H7 (cell line): ENCODE data around the gene UROS. TPM values are rescaled to one million over a fixed set of nuclear protein-coding genes. Genes with fewer than 3 reads are reported as not detected.

Experiments used
- DNase-seq: peaks from one replicate; pipeline ENCODE4 v3.0.0; 2012
- H3K27me3 ChIP-seq: 2 replicates; pipeline ENCODE4 v1.6.0; 2011; ENCODE audit warnings: mild to moderate bottlenecking, low read length; ENCODE audit not compliant: control insufficient read depth, insufficient read depth
- H3K36me3 ChIP-seq: replicated peaks from 2 replicates; pipeline ENCODE4 v1.5.1; 2011; ENCODE audit warnings: low read length; ENCODE audit not compliant: control insufficient read depth, insufficient read depth
- H3K4me3 ChIP-seq: 2 replicates; pipeline ENCODE4 v1.5.1; 2011; ENCODE audit warnings: low read depth, mild to moderate bottlenecking, control low read depth, low read length, moderate library complexity; ENCODE audit not compliant: insufficient read depth
- total RNA-seq: library from RNA; depleted of rRNA; stranded (reverse); fragments of >200 nt; shearing (Covaris generic); gene quantifications from 2 replicates; pipeline ENCODE4 v1.2.3, GENCODE V29; 2014; rRNA removed

UROS gene
- 35.6 and 45.3 TPM in 2 replicates for total RNA-seq

GRCh38 chr10:125822878-125823662 is at the start of gene UROS, which contains the start of gene BCCIP:
Gene UROS (minus strand): TSS chr10:125823258. CDS start chr10:125816499, 6,759 bp downstream.
Gene BCCIP (plus strand): TSS chr10:125823546. CDS start chr10:125823558, 12 bp downstream.
- H3K4me3 ChIP-seq, result peak within 1 kb of the TSS; percentile 95
- DNase-seq, result peak; percentile 96
- H3K36me3 ChIP-seq, result peaks cover 8% of the 10 kb centered on the region
- no peaks in the 10 kb centered on the region for H3K27me3 ChIP-seq

DNA sequence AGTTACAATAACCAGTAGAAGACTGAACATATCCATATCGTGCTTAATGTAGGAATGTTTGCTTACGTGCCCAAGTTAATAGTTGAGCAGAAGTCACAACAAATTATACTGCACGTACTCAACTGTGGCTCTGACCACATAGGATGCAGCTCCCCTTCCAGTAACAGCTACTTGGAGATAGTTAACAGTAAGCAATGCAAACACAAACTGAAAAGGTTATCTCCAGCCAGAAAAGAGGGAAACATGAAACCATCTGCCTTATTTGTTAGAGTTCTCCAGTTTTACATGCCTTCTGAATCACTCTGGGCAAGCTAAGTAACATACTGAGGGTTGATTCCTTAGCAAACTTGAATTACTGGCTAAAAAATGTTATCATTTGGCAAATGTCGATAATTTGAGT is 48.3 kb upstream of the UROS start:
- Histone ChIP-seq H3K36me3 (peaks cover 8% of the 10 kb centered on the region), H3K4me3 (no peak overlapping the region), H3K27me3 (no peaks in the 10 kb centered on the region)
- no peak for DNase-seq

GRCh38 chr10:125868372-125868975 is 45.4 kb upstream of the UROS start:
- DNase-seq, result peak; percentile 50
- H3K4me3 ChIP-seq, result no peak overlapping the region
- H3K36me3 ChIP-seq, result peaks cover 9% of the 10 kb centered on the region
- H3K27me3 ChIP-seq, result no peaks in the 10 kb centered on the region

- Histone ChIP-seq H3K4me3 (no peak overlapping the region), H3K27me3 (no peaks in the 10 kb centered on the region), H3K36me3 (peaks cover 9% of the 10 kb centered on the region)
- no peak for DNase-seq
Observed at GRCh38 chr10:125866421-125867029, 43.5 kb upstream of the UROS start.

GRCh38 chr10:125865120-125865519 is 42.1 kb upstream of the UROS start:
- Histone ChIP-seq H3K36me3 (peaks cover 9% of the 10 kb centered on the region), H3K4me3 (no peak overlapping the region), H3K27me3 (no peaks in the 10 kb centered on the region)
- no peak for DNase-seq

- no peak for DNase-seq
- Histone ChIP-seq H3K36me3 (peaks cover 5% of the 10 kb centered on the region), H3K27me3 (no peaks in the 10 kb centered on the region), H3K4me3 (no peak overlapping the region)
Observed at GRCh38 chr10:125859128-125859817, 36.2 kb upstream of the UROS start.

- Histone ChIP-seq H3K36me3 (peaks cover 3% of the 10 kb centered on the region), H3K27me3 (no peaks in the 10 kb centered on the region), H3K4me3 (no peak overlapping the region)
- peak; percentile 36 for DNase-seq
Observed at GRCh38 chr10:125857185-125857760, 34.2 kb upstream of the UROS start.

DNA sequence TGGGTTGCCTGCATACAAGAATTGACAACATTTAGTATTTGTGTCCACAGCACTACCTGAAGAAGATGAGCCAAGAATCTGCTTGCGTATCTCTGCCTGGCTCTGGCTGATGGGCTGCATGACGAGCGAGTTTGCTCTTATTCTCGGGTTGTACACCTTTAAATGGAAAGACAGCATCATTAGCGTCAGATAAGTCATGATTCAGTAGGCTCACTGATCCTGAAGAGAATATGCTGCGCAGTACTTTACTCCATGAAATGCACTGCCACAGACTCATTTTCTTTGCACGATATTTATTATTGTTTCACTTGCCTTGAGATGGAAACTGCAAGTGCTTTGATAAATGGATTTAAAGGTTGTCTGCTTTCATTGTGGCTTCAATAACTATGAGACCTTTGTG is 29.4 kb upstream of the UROS start:
- DNase-seq, result no peak
- H3K4me3 ChIP-seq, result no peak overlapping the region
- H3K36me3 ChIP-seq, result peaks cover 3% of the 10 kb centered on the region; the same call in 1 of the 2 replicates
- H3K27me3 ChIP-seq, result no peaks in the 10 kb centered on the region

GRCh38 chr10:125850766-125851731 is 28.0 kb upstream of the UROS start:
- DNase-seq, result no peak

GRCh38 chr10:125849448-125849847 is 26.4 kb upstream of the UROS start:
- Histone ChIP-seq H3K27me3 (no peaks in the 10 kb centered on the region), H3K4me3 (no peak overlapping the region), H3K36me3 (peaks cover 3% of the 10 kb centered on the region)
- no peak for DNase-seq

More at GRCh38 chr10:125850766-125851731, 28.0 kb upstream of the UROS start:
- Histone ChIP-seq H3K36me3 (peaks cover 3% of the 10 kb centered on the region), H3K27me3 (no peaks in the 10 kb centered on the region), H3K4me3 (no peak overlapping the region)

GRCh38 chr10:125848857-125849256 is 25.8 kb upstream of the UROS start:
- no peak for DNase-seq
- Histone ChIP-seq H3K27me3 (no peaks in the 10 kb centered on the region), H3K36me3 (peaks cover 3% of the 10 kb centered on the region), H3K4me3 (no peak overlapping the region)

DNA sequence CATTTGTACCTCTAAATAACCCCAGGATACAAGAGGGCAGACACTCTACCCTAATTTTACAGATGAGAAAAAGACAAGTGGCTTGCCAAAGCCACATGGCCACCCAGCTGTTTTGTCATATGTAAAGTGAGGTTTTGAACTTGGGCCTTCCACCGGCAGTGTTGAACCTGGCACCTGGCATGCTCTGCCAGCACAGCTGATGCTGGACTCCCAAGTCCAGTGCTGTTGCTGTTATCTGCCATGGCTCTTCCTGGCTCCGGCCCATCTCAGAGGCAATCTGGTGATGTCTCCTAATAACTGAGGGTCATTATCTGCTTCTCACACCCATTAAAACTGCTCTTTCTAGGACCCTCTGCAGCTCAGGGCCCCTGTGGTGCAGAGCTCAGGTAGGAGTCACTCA is 25.3 kb upstream of the UROS start:
- Histone ChIP-seq H3K27me3 (no peaks in the 10 kb centered on the region), H3K36me3 (peaks cover 3% of the 10 kb centered on the region)

DNA sequence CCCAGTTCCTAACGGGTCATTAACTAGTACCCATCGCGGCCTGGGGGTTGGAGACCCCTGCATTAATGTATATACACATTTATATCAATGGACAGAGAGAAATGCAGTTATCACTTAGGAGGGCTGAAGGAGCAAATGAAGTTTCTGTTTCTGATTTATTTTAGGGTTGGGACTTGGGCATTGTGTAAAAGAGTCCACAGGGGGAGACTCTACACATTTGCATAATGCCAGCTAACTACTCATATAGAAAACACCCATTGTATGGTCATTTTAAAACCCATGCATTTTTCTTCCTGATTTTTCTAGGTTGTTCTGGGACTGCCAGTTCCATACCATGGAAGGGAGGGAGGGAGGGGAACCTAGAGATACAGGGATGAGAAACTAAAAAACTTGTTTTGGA is 23.8 kb upstream of the UROS start:
- Histone ChIP-seq H3K36me3 (peaks cover 3% of the 10 kb centered on the region), H3K27me3 (no peaks in the 10 kb centered on the region), H3K4me3 (no peak overlapping the region)
- no peak for DNase-seq

More for the DNA sequence above, 25.3 kb upstream of the UROS start:
- no peak overlapping the region for H3K4me3 ChIP-seq
- no peak for DNase-seq
